ENCODE results near the gene COL25A1. TPM values are rescaled to one million over a fixed set of nuclear protein-coding genes. Genes with fewer than 3 reads are reported as not detected.

Gene COL25A1
- total RNA-seq, 4 donors from 2014 or later = 2.5 TPM; not detected in 3

GRCh38 chr4:109177096-109177810 lies 125.2 kb downstream of the COL25A1 start:
- no peak for DNase-seq
- Histone ChIP-seq H3K4me1 (no peaks in the 10 kb centered on the region), H3K4me3 (no peak overlapping the region), H3K27ac (no peak overlapping the region), H3K27me3 (no peaks in the 10 kb centered on the region), H3K36me3 (no peaks in the 10 kb centered on the region), H3K9me3 (no peaks in the 10 kb centered on the region)
- TF ChIP-seq CTCF (IDR thresholded peaks at IDR 0.05) = no peak
- TF ChIP-seq POLR2A (IDR thresholded peaks at IDR 0.05) = no peak

- H3K9me3 ChIP-seq = no peaks in the 10 kb centered on the region
- H3K4me3 ChIP-seq = no peak overlapping the region
- no peak for TF ChIP-seq CTCF (IDR thresholded peaks at IDR 0.05)
- TF ChIP-seq POLR2A (IDR thresholded peaks at IDR 0.05) = no peak
These were observed 128.1 kb downstream of the COL25A1 start for GRCh38 chr4:109174224-109174953.

GRCh38 chr4:109172301-109172700 lies 130.2 kb downstream of the COL25A1 start:
- Histone ChIP-seq H3K9me3 (no peaks in the 10 kb centered on the region), H3K27ac (no peak overlapping the region), H3K4me1 (no peaks in the 10 kb centered on the region), H3K36me3 (no peaks in the 10 kb centered on the region), H3K27me3 (no peaks in the 10 kb centered on the region), H3K4me3 (no peak overlapping the region)
- DNase-seq = no peak
- no peak for TF ChIP-seq CTCF (IDR thresholded peaks at IDR 0.05)
- TF ChIP-seq POLR2A (IDR thresholded peaks at IDR 0.05) = no peak

More at GRCh38 chr4:109174224-109174953, 128.1 kb downstream of the COL25A1 start:
- Histone ChIP-seq H3K27me3 (no peaks in the 10 kb centered on the region), H3K27ac (no peak overlapping the region), H3K36me3 (no peaks in the 10 kb centered on the region), H3K4me1 (no peaks in the 10 kb centered on the region)
- DNase-seq = no peak

GRCh38 chr4:109171070-109171469 lies 131.4 kb downstream of the COL25A1 start:
- H3K4me3 ChIP-seq = no peak overlapping the region
- no peak overlapping the region for H3K27ac ChIP-seq
- H3K36me3 ChIP-seq = no peaks in the 10 kb centered on the region
- no peak for DNase-seq
- H3K4me1 ChIP-seq = no peaks in the 10 kb centered on the region
- no peaks in the 10 kb centered on the region for H3K27me3 ChIP-seq
- TF ChIP-seq POLR2A (IDR thresholded peaks at IDR 0.05) (no peak), CTCF (IDR thresholded peaks at IDR 0.05) (no peak)
- H3K9me3 ChIP-seq = no peaks in the 10 kb centered on the region

GRCh38 chr4:109169170-109169569 lies 133.3 kb downstream of the COL25A1 start:
- no peak for DNase-seq
- Histone ChIP-seq H3K27ac (no peak overlapping the region), H3K4me1 (no peaks in the 10 kb centered on the region), H3K36me3 (no peaks in the 10 kb centered on the region), H3K27me3 (no peaks in the 10 kb centered on the region), H3K4me3 (no peak overlapping the region), H3K9me3 (no peaks in the 10 kb centered on the region)
- TF ChIP-seq POLR2A (IDR thresholded peaks at IDR 0.05) (no peak), CTCF (IDR thresholded peaks at IDR 0.05) (no peak)
